A673 (cell line): Measurements from ENCODE around the gene MYBPHL. TPM values are rescaled to one million over a fixed set of nuclear protein-coding genes. Genes with fewer than 3 reads are reported as not detected.

ENCODE experiments used
- BruUV-seq: library from RNA; stranded (reverse); fragments of 400-500 nt; replicated peaks from 2 replicates; lab custom pipeline; 2021; lab: Mats Ljungman, UMichigan
- CTCF ChIA-PET: fragments of 300-600 bp; sonication (Branson Sonifier 250); formaldehyde crosslinking; loops from one replicate; lab custom pipeline; 2022; ENCODE audit warnings: antibody characterized with exemption; lab: Charles Lee
- POLR2A ChIA-PET: fragments of 300-600 bp; sonication (Branson Sonifier 250); formaldehyde crosslinking; loops from one replicate; lab custom pipeline; 2022; ENCODE audit warnings: antibody characterized with exemption; ENCODE audit not compliant: low non-redundant PET; lab: Charles Lee
- DNase-seq: peaks from one replicate; pipeline ENCODE4 v3.0.0-alpha.2; 2015; ENCODE audit warnings: low spot score
- H3K27ac ChIP-seq: fragments of 200-600 bp; sonication (generic); 2 replicates; pipeline ENCODE4 v1.5.1; 2016; ENCODE audit warnings: mixed run types, low read depth, mild to moderate bottlenecking, mixed read lengths, antibody characterized with exemption, low read length; ENCODE audit not compliant: poor library complexity, severe bottlenecking
- H3K27me3 ChIP-seq: fragments of 200-600 bp; sonication (generic); replicated peaks from 2 replicates; pipeline ENCODE4 v1.6.1; 2017; ENCODE audit warnings: mixed run types, low read depth, mild to moderate bottlenecking, mixed read lengths, antibody characterized with exemption, low read length; ENCODE audit not compliant: insufficient read depth, poor library complexity
- H3K36me3 ChIP-seq: fragments of 200-600 bp; sonication (generic); 2 replicates; pipeline ENCODE4 v1.6.1; 2016; ENCODE audit warnings: mixed run types, mild to moderate bottlenecking, mixed read lengths, antibody characterized with exemption, low read length; ENCODE audit not compliant: insufficient read depth, poor library complexity, severe bottlenecking
- H3K4me1 ChIP-seq: fragments of 200-600 bp; sonication (generic); 2 replicates; pipeline ENCODE4 v1.6.1; 2017; ENCODE audit warnings: mixed run types, mild to moderate bottlenecking, mixed read lengths, antibody characterized with exemption, low read length; ENCODE audit not compliant: insufficient read depth, poor library complexity, severe bottlenecking
- H3K4me3 ChIP-seq: fragments of 200-600 bp; sonication (generic); 2 replicates; pipeline ENCODE4 v1.5.1; 2016; ENCODE audit warnings: low read depth, mixed run types, mild to moderate bottlenecking, mixed read lengths, low read length; ENCODE audit not compliant: poor library complexity, severe bottlenecking
- H3K9me3 ChIP-seq: fragments of 200-600 bp; sonication (generic); 2 replicates; pipeline ENCODE4 v1.6.1; 2016; ENCODE audit warnings: mixed run types, low read depth, mild to moderate bottlenecking, mixed read lengths, antibody characterized with exemption, low read length; ENCODE audit not compliant: poor library complexity, severe bottlenecking
- CTCF ChIP-seq: fragments of 300-800, 200-600 bp; sonication (generic); conservative IDR thresholded peaks from 2 replicates; pipeline ENCODE4 v1.5.1; 2017; ENCODE audit warnings: low read depth, mild to moderate bottlenecking, antibody characterized with exemption, low read length, moderate library complexity, mixed read lengths
- EZH2 ChIP-seq: fragments of 200-600 bp; sonication (generic); IDR thresholded peaks from 2 replicates; pipeline ENCODE4 v1.6.1; 2017; ENCODE audit warnings: borderline replicate concordance, low read depth, mild to moderate bottlenecking, mixed read lengths, antibody characterized with exemption, low read length; ENCODE audit not compliant: poor library complexity, severe bottlenecking
- intact Hi-C: fragments of 100-400 bp; cut with micrococcal nuclease; formaldehyde crosslinking; loops from one replicate; pipeline ENCODE4 v1.10.0; 2022; ENCODE audit not compliant: unreplicated experiment
- total RNA-seq: library from RNA; stranded (reverse); gene quantifications from 2 replicates; pipeline ENCODE4 v1.2.3, GENCODE V29; 2021

Gene MYBPHL
- total RNA-seq, 1 experiment from 2014 or later: not detected

- H3K27ac ChIP-seq: no peak overlapping the region
- no peak for TF ChIP-seq CTCF
- intact Hi-C loops: no loop called here
- no peaks in the 10 kb centered on the region for H3K36me3 ChIP-seq
- H3K27me3 ChIP-seq: peaks cover 2% of the 10 kb centered on the region
- ChIA-PET POLR2A (no interaction called here), CTCF (interaction anchor here (0.5 kb wide), 1 partner anchor 42 kb away, joined by 5 read pairs; no protein-coding TSS in a partner anchor)
- no TSS peak for BruUV-seq
- DNase-seq: no peak
- H3K4me3 ChIP-seq: no peak overlapping the region
- H3K9me3 ChIP-seq: no peaks in the 10 kb centered on the region
- H3K4me1 ChIP-seq: no peaks in the 10 kb centered on the region
Observed at GRCh38 chr1:109298666-109299557, 7.9 kb downstream of the MYBPHL start.

- no peak for DNase-seq
- no peak for TF ChIP-seq EZH2
- no peak for TF ChIP-seq CTCF
- peaks cover 2% of the 10 kb centered on the region for H3K27me3 ChIP-seq
- H3K9me3 ChIP-seq: no peaks in the 10 kb centered on the region
- intact Hi-C loops: no loop called here
- CTCF ChIA-PET: no interaction called here
- H3K4me3 ChIP-seq: no peak overlapping the region
- no peaks in the 10 kb centered on the region for H3K36me3 ChIP-seq
- BruUV-seq: no TSS peak
- no peak overlapping the region for H3K27ac ChIP-seq
- POLR2A ChIA-PET: no interaction called here
- H3K4me1 ChIP-seq: no peaks in the 10 kb centered on the region
Observed at GRCh38 chr1:109296782-109297181, 10.0 kb downstream of the MYBPHL start.

GRCh38 chr1:109295712-109296415, 10.9 kb downstream of the MYBPHL start:
- Histone ChIP-seq H3K36me3 (no peaks in the 10 kb centered on the region), H3K27me3 (peaks cover 2% of the 10 kb centered on the region), H3K4me3 (no peak overlapping the region), H3K9me3 (no peaks in the 10 kb centered on the region), H3K4me1 (no peaks in the 10 kb centered on the region), H3K27ac (no peak overlapping the region)
- ChIA-PET POLR2A (no interaction called here), CTCF (interaction anchor here (0.6 kb wide), 1 partner anchor 84 kb away, joined by 15 read pairs; no protein-coding TSS in a partner anchor)
- DNase-seq: no peak
- BruUV-seq: no TSS peak
- no peak for TF ChIP-seq EZH2
- intact Hi-C loops: no loop called here
